Glomerular endothelial cell (primary cell): ENCODE data around the gene EIF2AK2. TPM values are rescaled to one million over a fixed set of nuclear protein-coding genes. Genes with fewer than 3 reads are reported as not detected.
A peak's percentile ranks its signal among the peaks of the same experiment; 100 is the strongest.
"Not testable (repeated sequence)": the region's sequence is repeated elsewhere in the genome, so short reads cannot be mapped to it uniquely, and the experiment has no call there.

Source experiments
- DNase-seq: peaks from one replicate; pipeline ENCODE4 v3.0.0-alpha.2; 2011; ENCODE audit warnings: low read depth, low spot score; ENCODE audit errors: extremely low read depth
- total RNA-seq: library from RNA; depleted of rRNA; stranded (reverse); fragments of >200 nt; gene quantifications from 2 replicates; pipeline ENCODE4 v1.2.3, GENCODE V29; 2015

EIF2AK2 gene
- 25.2 and 53.9 TPM in 2 replicates for total RNA-seq

DNA sequence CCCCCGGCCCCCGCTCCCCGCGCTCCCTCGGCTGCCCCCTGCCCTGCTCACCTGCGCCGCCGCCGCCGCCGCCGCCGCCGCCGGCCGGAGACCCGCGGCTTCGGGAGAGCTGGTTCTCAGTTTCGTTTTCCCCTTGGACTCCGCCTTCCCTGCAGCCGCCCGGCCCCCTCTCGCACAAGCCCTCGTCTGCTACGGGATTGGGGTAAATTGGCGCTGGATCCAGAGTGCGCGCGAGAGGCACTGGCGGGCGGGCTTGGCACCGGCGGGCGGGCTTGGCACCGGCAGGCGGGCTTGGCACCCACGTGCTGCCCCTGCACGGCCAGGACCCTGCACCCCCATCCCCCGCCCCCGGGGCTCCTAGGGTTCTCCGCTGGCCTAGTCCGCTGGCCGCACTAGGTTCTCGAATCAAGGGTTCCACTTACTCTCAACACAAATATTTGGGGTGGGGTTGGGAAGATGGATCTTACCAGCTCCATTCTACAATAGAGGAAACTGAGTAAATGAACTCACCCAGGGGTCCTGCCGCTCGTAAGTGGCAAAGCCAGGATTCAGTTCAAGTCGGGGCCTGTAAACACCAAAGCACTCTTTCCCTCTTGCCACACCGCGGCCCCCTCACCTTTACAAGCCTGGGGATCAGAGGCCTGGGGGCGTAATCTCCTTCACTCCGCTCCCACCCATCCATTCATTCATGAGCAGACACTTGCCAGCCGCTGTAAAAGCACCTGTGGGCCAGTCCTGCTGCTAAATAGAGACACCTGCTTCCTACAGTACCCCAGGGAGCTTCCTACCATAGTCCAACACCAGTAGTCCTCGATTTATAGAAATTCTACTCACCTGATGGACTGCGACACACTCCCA, at the start of gene EIF2AK2:
Gene EIF2AK2 (minus strand): TSS at position 124 of the 858 bp plus-strand sequence. CDS start 9,174 bp downstream, outside the sequence.
- no peak for DNase-seq

DNA sequence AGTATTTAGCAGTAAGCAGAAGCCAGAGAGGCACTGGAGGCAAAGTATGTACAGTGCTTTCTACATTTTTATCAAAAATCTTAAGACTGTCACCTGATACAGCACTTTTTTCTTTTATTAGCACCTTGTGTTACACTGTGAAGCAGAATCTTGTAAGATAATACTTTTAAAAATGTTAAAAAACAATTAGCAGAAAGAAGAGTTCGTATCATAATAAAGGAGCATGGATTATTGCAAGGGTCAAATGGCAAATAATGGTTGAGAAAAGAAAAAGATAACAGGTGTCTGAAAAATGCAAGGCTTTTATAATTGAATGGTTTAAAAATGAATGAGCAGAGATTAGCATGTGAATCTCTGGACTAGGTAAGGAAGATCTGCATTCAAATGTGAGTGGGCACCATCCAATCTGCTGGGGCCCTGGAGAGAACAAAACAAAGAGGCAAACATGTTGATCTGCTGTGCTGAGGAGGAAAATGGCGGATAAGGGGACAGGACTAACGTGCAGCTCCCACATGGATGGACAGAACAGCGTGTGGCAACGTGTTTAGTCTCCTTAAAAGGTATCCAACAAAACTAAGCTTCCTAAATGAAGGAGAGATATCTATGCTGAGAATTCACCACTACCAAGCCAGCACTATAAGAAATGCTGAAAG, 49.0 kb upstream of the EIF2AK2 start:
- DNase-seq, result no peak

DNA sequence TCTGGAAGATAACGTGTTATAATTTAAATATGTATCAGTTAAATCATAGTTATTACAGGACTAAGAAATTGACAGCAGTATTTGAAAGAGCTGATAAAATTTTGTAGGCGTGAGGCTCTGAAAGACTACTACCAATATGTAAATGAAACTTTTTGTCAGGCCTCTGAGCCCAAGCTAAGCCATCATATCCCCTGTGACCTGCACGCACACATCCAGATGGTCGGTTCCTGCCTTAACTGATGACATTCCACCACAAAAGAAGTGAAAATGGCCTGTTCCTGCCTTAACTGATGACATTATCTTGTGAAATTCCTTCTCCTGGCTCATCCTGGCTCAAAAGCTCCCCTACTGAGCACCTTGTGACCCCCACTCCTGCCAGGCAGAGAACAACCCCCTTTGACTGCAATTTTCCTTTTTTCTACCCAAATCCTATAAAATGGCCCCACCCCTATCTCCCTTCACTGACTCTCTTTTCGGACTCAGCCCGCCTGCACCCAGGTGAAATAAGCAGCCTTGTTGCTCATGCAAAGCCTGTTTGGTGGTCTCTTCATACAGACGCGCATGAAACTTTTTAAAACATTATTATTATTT, 48.4 kb upstream of the EIF2AK2 start:
- DNase-seq, result not testable (repeated sequence)

DNA sequence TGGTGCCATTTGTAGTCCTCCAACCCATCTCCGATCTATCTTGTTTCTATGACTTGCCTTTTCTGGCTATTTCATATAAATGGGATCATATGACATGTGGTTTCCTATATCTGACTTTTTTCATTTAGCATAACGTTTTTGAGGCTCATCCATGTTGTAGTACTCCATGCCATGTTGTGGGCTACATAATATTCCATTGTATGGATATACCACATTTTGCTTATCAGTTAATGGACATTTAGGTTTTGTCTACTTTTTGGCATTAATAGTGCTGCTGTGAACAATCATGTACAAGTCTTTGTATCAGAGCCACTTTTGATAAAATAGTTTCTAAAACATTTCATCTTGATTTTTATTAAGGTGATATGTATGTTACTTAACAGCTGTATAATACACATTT, 46.9 kb upstream of the EIF2AK2 start:
- no peak for DNase-seq

DNA sequence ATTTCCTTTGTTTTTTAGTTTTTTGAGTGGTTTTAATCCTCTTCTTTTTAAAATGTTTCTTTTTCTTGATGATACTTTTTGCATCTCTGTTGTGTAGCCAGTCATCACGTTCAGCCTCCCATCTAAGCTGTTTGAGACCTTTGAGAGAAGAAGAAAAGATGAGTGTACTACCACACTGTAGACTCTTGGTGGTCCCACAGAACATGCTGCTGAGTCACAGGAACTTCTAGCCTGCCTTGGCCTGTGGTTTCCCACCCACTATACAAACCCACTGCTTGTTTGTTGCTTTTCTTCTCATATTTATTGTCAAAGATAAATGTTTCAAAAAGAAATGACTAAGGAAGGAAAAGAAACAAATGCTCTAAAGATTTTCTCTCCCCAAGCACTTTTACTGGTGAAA, 45.0 kb upstream of the EIF2AK2 start:
- DNase-seq, result no peak

DNA sequence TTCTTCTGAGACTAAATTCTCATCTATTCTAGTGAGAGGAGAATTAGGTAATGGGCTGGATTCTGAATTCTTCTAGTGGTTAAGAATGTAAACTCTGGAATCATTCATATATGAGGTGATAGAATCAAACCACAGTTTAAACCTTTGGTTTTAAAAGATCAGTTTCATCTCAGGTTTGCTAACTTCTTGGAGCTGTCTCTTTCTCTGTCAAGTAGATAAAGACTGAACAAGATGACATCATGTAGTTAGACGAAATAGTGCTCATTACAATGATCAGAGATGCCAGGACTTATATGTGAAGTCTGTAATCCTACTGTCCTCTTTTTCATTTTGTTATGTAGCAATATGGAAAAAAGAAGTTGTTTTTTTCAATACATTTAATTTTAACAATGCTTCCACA, 44.4 kb upstream of the EIF2AK2 start:
- DNase-seq, result no peak

DNA sequence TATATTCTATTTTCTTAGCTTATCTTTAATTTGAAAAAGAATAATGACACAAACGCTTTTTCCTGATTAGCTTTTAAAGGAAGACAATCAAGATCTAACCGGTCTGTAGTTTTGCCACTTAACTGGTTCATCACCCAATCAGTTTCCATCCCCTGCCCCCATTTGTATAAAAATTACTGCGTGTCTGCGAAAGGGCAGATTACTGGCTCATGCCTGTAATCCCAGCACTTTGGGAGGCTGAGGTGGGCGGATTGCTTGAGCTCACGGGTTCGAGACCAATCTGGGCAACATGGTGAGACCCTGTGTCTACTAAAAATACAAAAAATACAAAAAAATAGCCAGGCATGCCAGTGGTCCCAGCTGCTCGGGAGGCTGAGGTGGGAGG, 41.9 kb upstream of the EIF2AK2 start:
- DNase-seq, result no peak

DNA sequence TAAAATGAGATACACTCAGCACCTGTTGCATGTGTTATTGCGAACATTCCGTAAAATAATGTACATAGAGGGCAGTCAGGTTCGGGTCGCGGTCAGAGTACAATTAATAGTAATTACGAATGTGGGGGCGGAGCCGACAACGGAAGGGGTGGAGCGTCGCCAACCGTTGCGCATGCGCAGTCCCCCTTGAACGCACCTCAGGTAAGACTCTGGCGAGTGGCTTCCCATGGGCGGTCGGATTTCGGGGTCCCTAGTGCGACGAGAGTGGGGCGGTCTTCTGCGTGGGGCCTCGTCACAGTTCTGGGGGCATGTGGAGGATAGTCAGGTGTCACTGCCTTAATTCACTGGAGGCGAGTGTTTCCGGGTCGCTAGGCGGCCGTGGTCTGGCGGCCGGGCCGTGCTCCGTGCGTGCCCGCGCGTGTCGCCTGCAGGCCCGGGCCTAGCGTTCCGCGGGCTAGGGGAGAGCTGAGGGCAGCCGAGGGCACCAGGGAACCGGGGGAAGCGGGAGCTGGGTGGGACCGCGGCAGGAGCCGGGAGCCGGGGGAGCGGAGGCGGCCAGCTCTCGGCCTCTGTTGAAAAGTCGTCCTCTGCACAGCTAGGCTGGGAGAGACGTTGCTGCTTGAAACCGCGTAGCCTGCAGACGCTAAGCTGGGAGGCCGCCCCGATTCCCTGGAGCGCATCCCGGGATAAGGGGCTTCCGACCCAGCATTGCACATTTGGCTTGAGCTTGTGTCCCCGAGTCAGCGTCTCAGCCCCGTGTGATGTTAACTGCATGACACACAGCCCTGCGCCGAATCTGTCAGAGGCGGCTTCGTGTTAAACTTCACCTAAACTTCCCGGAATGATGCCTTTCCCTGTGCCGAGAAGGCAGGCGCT, 39.8 kb upstream of the EIF2AK2 start, which contains the start of gene CEBPZOS:
Gene CEBPZOS (plus strand): TSS at position 177 of the 876 bp plus-strand sequence. CDS start 3,209 bp downstream, outside the sequence.
- peak; percentile 44 for DNase-seq

DNA sequence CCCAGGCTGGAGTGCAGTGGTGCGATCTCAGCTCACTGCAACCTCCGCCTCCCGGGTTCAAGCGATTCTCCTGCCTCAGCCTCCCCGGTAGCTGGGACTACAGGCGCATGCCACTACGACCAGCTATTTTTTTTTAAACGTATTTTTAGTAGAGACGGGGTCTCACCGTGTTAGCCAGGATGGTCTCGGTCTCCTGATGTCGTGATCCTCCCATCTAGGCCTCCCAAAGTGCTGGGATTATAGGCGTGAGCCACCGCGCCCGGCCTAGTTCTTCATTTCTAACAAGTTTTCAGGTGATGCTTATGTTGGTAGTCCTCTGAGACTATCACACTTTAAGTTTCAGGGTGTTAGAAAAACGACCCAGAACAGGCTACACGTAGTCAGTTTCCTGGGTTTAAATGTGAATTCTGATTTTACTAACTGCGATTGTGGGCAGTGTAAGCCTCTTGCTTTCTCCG, 39.1 kb upstream of the EIF2AK2 start:
- DNase-seq, result not testable (repeated sequence)

DNA sequence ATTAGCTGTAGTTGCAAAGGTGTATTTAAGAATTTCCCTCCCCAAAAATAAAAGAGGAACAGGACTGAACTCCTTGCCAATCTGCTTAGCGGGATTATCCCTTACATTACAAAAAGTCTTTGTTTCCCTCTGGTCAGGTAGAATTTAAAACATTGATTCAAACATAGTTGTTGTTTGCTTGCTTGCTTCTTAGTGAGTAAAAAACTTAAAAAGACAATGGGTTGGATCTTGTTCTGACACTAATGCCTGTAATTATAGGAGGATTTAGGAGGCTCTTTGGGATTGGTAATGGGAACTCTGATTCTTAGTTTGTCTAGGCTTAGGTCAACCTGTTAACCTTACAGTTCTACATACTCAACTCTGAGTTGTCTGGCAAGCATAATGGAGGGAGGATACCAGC, 35.8 kb upstream of the EIF2AK2 start:
- DNase-seq, result no peak

DNA sequence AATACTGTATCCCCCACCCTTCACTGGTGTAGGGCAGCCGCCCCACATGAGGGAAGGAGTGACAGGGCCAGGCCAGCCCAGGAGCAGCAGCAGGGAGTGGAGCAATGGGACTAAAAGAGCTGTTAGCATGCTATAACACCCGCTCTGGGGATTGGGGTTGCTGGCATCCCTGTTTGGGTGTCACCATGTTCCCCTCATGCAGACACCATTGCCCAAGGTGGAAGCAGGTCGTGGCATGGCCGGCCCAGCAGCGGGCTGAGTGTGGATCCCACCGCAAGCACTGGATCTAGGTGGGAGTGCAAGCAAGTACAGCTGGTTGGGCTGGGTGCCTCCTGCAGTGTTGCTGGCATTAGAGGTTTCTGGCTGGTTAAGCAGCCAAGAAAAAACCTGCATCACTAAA, 35.0 kb upstream of the EIF2AK2 start:
- no peak for DNase-seq

DNA sequence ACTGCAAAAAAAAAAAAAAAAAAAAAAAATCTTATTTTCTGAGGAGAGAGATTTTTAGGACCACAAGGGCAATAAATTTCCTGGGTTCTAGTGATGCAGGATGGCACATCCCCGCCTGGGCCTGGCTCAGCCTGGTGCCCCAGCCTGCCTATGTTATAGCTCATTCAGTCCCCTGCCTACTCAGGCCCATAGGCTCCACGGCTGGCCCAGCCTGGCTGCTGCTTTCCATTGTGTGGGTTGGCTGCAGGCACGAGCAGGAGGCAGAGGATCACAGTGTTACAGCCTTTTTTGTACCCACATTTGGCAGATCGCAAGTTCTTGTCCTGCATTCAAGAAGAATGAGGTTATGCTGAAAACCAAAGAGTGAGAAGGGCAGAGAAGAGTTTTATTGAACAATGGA, 34.5 kb upstream of the EIF2AK2 start:
- no peak for DNase-seq

DNA sequence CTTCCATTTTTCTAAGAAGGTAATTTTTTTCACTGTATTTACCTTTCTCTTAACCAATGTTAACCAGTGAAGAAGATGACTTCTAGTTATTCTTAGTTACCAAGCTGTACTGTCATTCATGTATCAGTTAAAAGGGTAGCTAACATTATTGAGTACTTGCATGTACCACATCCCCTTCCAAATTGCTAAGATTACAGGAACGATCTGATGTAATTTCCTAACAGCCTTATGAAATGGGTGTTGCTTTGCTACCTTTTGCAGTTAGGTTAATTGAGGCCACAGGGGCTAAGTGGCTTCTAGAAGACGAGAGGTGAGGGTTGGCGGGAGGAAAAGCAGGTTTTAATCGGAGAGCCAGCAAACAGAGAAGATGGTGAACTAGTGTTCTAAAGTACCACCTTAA, 33.5 kb upstream of the EIF2AK2 start:
- no peak for DNase-seq

DNA sequence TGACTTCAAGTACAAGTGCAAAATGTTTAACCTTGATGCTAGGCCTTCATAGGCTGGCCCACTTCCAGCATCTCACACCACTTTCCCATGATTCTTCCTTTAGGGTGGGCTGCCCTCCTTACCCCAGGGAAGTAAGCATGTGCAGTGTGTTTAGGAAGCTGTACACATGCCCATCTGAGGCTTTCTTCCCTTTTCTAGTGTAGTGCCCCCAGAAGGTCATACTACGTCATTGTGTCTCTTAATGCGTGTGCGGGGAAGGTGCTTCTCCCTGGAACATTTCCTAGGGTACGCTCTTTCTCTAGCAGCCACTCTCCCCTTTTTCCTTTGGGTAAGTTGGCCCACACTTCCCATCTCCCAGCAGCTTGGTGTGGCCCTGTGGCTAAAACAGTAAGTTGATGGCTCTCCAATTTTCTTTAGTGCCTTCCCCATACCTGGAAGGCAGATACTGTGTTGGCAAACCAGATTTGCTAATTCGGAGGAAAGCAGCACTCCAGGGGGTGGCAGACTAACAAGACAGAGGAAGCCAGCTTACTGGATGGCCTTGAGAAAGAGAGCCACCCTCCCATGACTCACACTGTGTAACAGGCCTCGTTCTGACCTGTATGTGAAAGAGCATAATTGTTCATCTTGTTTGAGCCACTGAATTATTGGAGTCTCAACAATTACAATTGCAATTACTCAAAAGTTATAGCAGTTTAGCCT, 32.8 kb upstream of the EIF2AK2 start:
- no peak for DNase-seq

DNA sequence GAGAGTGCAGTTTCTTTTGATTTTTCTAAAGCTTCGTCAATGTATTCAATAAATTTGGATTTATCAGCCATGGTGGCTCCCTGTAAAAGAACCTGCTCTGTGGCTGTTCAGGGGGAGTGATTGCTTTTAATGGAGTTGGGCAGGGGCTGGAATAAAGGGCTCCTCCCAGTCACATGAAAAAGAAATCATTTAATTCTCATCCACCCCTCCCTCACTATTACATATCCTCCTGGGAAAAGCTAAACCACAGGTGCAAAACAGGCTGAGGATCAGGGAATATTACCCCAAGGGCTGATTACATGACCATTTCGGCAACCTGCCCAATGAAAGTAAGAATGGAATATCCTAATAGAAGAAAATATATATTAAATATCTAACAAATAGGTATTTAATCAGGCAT, 31.8 kb upstream of the EIF2AK2 start, which contains the start of gene SULT6B1:
Gene SULT6B1 (minus strand): TSS at position 101 of the 400 bp plus-strand sequence. CDS start 30 bp downstream, at position 71.
- no peak for DNase-seq

DNA sequence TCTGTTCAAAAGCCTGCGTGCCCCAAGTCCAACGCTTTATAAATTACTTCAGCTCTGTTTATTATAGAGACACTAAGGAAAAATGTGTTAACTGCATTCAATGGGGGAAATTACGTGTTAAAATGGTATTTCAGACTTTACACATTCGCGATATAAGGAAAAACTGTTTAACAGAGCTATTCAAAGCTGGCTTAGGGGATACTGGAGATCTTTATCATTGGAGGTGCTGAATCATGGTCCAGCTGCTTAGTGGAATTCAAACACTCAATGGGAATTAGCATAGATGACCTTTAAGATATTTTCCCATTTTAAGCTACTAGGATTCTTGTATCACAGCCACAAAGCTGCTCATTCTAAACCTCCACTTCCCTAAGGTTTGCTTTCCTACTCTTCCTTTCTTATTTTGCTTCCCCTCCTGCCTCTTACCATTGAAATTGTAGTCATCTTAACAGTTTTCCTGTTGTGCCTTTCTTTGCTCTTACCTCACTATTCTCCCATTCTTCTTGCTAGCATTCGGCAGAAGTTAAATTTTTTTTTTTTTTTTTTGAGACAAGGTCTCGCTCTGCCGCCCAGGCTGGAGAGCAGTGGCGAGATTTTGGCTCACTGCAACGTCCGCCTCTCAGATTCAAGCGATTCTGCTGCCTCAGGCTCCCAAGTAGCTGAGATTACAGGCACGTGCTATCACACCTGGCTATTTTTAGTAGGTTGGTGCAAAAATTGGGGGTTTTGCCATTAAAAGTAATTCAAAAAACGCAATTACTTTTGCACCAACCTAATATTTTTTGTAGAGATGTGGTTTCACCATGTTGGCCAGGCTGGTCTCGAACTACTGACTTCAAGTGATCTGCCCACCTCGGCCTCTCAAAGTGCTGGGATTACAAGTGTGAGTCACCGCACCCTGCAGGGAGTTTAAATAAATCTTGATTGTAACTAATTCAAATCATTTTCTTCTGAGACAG, 25.2 kb upstream of the EIF2AK2 start:
- DNase-seq, result no peak

DNA sequence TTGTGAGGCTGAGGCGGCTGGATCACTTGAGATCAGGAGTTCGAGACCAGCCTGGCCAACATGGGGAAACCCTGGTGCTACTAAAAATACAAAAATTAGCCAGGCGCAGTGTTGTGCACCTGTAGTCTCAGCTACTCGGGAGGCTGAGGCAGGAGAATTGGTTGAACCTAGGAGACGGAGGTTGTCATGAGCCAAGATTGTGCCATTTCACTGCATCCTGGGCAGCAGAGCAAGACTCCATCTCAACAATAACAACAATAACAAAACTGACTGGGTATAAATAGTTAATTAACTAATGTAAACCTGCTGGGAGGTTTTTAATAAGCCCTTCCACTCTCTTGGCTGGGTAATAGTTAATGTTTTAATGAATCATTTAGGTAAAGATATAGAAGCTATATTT, 23.9 kb upstream of the EIF2AK2 start:
- no peak for DNase-seq

DNA sequence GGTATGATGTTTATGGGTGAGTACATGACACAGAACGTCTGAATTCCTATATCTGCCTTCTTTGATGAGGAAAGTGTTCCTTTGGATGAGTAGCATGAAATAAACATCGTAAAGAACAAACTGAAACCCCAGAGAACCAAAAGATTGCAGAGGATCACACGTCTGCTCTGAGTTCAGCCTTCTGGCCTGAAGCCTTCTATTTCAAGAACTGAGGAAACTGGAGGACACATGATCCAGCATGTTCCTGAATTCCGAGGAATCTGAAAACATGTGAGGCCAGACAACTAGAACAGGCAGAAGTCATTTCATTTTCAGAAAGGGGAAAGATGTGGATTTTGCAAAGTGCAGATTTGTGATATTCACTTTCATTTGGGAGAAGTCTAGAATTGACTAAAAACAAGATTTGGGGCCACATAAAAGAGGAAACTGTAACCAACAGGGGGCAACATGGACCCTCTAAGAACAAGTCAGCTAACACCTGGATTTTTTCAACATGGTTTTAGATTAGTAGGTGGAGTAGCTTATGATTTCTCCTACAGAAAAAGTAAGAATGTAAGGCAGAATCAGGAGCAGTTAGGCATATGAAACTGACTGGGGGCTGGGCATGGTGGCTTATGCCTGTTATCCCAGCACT, 23.3 kb upstream of the EIF2AK2 start:
- no peak for DNase-seq
